ENCODE measurements around the gene RDH12. TPM values are rescaled to one million over a fixed set of nuclear protein-coding genes. Genes with fewer than 3 reads are reported as not detected.
"Not testable (repeated sequence)": the region's sequence is repeated elsewhere in the genome, so short reads cannot be mapped to it uniquely, and the experiment has no call there.

RDH12 gene
- 0.27 TPM for polyA plus RNA-seq (2012; ENCODE audit: low read depth, missing spikeins)

GRCh38 chr14:67701492-67701891 lies at the start of gene RDH12:
RDH12 (plus strand) TSS chr14:67701886; CDS start chr14:67722643, 20,757 bp downstream.
- not testable (repeated sequence) for DNase-seq (ENCODE audit: insufficient read length, low spot score); FAIRE-seq

GRCh38 chr14:67652189-67652588 lies 49.5 kb upstream of the RDH12 start:
- no peak for TF ChIP-seq POLR2AphosphoS5 (IDR thresholded peaks at IDR 0.05; ENCODE audit: low read depth, low read length)
- no peak for TF ChIP-seq TAF1 (IDR thresholded peaks at IDR 0.05; ENCODE audit: low read depth, low read length)
- TF ChIP-seq POU2F2 (IDR thresholded peaks at IDR 0.05; ENCODE audit: low read depth, low read length), result no peak
- TF ChIP-seq PAX5 (IDR thresholded peaks at IDR 0.05; ENCODE audit: insufficient read depth, low read length, severe bottlenecking), result no peak
- no peak for TF ChIP-seq SPI1 (IDR thresholded peaks at IDR 0.05; ENCODE audit: low read depth, low read length)
- no peak for TF ChIP-seq POLR2A (IDR thresholded peaks at IDR 0.05; ENCODE audit: low read depth, low read length)
- DNase-seq (ENCODE audit: insufficient read length, low spot score) (no peak), FAIRE-seq (no peak)

- DNase-seq (ENCODE audit: insufficient read length, low spot score) (no peak), FAIRE-seq (no peak)
- TF ChIP-seq POLR2AphosphoS5 (IDR thresholded peaks at IDR 0.05; ENCODE audit: low read depth, low read length) (no peak), SPI1 (IDR thresholded peaks at IDR 0.05; ENCODE audit: low read depth, low read length) (no peak), POLR2A (IDR thresholded peaks at IDR 0.05; ENCODE audit: low read depth, low read length) (no peak), TAF1 (IDR thresholded peaks at IDR 0.05; ENCODE audit: low read depth, low read length) (no peak), PAX5 (IDR thresholded peaks at IDR 0.05; ENCODE audit: insufficient read depth, low read length, severe bottlenecking) (no peak), POU2F2 (IDR thresholded peaks at IDR 0.05; ENCODE audit: low read depth, low read length) (no peak)
These were observed 47.9 kb upstream of the RDH12 start for GRCh38 chr14:67653651-67654280.

- DNase-seq (ENCODE audit: insufficient read length, low spot score) (no peak), FAIRE-seq (no peak)
- no peak for TF ChIP-seq POLR2A (IDR thresholded peaks at IDR 0.05; ENCODE audit: low read depth, low read length)
- TF ChIP-seq SPI1 (IDR thresholded peaks at IDR 0.05; ENCODE audit: low read depth, low read length), result no peak
- TF ChIP-seq POU2F2 (IDR thresholded peaks at IDR 0.05; ENCODE audit: low read depth, low read length), result no peak
- TF ChIP-seq PAX5 (IDR thresholded peaks at IDR 0.05; ENCODE audit: insufficient read depth, low read length, severe bottlenecking), result no peak
- no peak for TF ChIP-seq TAF1 (IDR thresholded peaks at IDR 0.05; ENCODE audit: low read depth, low read length)
- TF ChIP-seq POLR2AphosphoS5 (IDR thresholded peaks at IDR 0.05; ENCODE audit: low read depth, low read length), result no peak
These were observed 38.1 kb upstream of the RDH12 start for GRCh38 chr14:67663633-67664032.

GRCh38 chr14:67665868-67666267 lies 35.8 kb upstream of the RDH12 start:
- no peak for FAIRE-seq
- no peak for DNase-seq (ENCODE audit: insufficient read length, low spot score)
- TF ChIP-seq PAX5 (IDR thresholded peaks at IDR 0.05; ENCODE audit: insufficient read depth, low read length, severe bottlenecking), result no peak
- no peak for TF ChIP-seq SPI1 (IDR thresholded peaks at IDR 0.05; ENCODE audit: low read depth, low read length)
- no peak for TF ChIP-seq POLR2AphosphoS5 (IDR thresholded peaks at IDR 0.05; ENCODE audit: low read depth, low read length)
- TF ChIP-seq TAF1 (IDR thresholded peaks at IDR 0.05; ENCODE audit: low read depth, low read length), result no peak
- no peak for TF ChIP-seq POU2F2 (IDR thresholded peaks at IDR 0.05; ENCODE audit: low read depth, low read length)
- TF ChIP-seq POLR2A (IDR thresholded peaks at IDR 0.05; ENCODE audit: low read depth, low read length), result no peak

GRCh38 chr14:67666750-67667449 lies 34.8 kb upstream of the RDH12 start:
- TF ChIP-seq POLR2A (IDR thresholded peaks at IDR 0.05; ENCODE audit: low read depth, low read length) (no peak), POLR2AphosphoS5 (IDR thresholded peaks at IDR 0.05; ENCODE audit: low read depth, low read length) (no peak), TAF1 (IDR thresholded peaks at IDR 0.05; ENCODE audit: low read depth, low read length) (no peak), PAX5 (IDR thresholded peaks at IDR 0.05; ENCODE audit: insufficient read depth, low read length, severe bottlenecking) (no peak), SPI1 (IDR thresholded peaks at IDR 0.05; ENCODE audit: low read depth, low read length) (peak; percentile 80), POU2F2 (IDR thresholded peaks at IDR 0.05; ENCODE audit: low read depth, low read length) (no peak)
- DNase-seq (ENCODE audit: insufficient read length, low spot score), result peak; percentile 22
- FAIRE-seq, result peak; percentile 82

- TF ChIP-seq SPI1 (IDR thresholded peaks at IDR 0.05; ENCODE audit: low read depth, low read length) (no peak), TAF1 (IDR thresholded peaks at IDR 0.05; ENCODE audit: low read depth, low read length) (no peak), POLR2A (IDR thresholded peaks at IDR 0.05; ENCODE audit: low read depth, low read length) (no peak), POU2F2 (IDR thresholded peaks at IDR 0.05; ENCODE audit: low read depth, low read length) (no peak), POLR2AphosphoS5 (IDR thresholded peaks at IDR 0.05; ENCODE audit: low read depth, low read length) (no peak), PAX5 (IDR thresholded peaks at IDR 0.05; ENCODE audit: insufficient read depth, low read length, severe bottlenecking) (no peak)
- DNase-seq (ENCODE audit: insufficient read length, low spot score), result no peak
- FAIRE-seq, result no peak
These were observed 33.1 kb upstream of the RDH12 start for GRCh38 chr14:67668559-67668958.

GRCh38 chr14:67673451-67673850 lies 28.2 kb upstream of the RDH12 start:
- FAIRE-seq (no peak), DNase-seq (ENCODE audit: insufficient read length, low spot score) (no peak)
- no peak for TF ChIP-seq SPI1 (IDR thresholded peaks at IDR 0.05; ENCODE audit: low read depth, low read length)
- no peak for TF ChIP-seq TAF1 (IDR thresholded peaks at IDR 0.05; ENCODE audit: low read depth, low read length)
- no peak for TF ChIP-seq POLR2AphosphoS5 (IDR thresholded peaks at IDR 0.05; ENCODE audit: low read depth, low read length)
- no peak for TF ChIP-seq PAX5 (IDR thresholded peaks at IDR 0.05; ENCODE audit: insufficient read depth, low read length, severe bottlenecking)
- no peak for TF ChIP-seq POU2F2 (IDR thresholded peaks at IDR 0.05; ENCODE audit: low read depth, low read length)
- no peak for TF ChIP-seq POLR2A (IDR thresholded peaks at IDR 0.05; ENCODE audit: low read depth, low read length)

GRCh38 chr14:67674139-67674479 lies 27.6 kb upstream of the RDH12 start:
- peak; percentile 70 for FAIRE-seq
- TF ChIP-seq POLR2A (IDR thresholded peaks at IDR 0.05; ENCODE audit: low read depth, low read length), result no peak
- no peak for TF ChIP-seq SPI1 (IDR thresholded peaks at IDR 0.05; ENCODE audit: low read depth, low read length)
- TF ChIP-seq TAF1 (IDR thresholded peaks at IDR 0.05; ENCODE audit: low read depth, low read length), result no peak
- TF ChIP-seq POLR2AphosphoS5 (IDR thresholded peaks at IDR 0.05; ENCODE audit: low read depth, low read length), result no peak
- no peak for TF ChIP-seq PAX5 (IDR thresholded peaks at IDR 0.05; ENCODE audit: insufficient read depth, low read length, severe bottlenecking)
- no peak for TF ChIP-seq POU2F2 (IDR thresholded peaks at IDR 0.05; ENCODE audit: low read depth, low read length)
- DNase-seq (ENCODE audit: insufficient read length, low spot score), result peak; percentile 43

All from GM12891 (cell line).